GM20000 (cell line): ENCODE data around the gene MED31.
"Not testable (repeated sequence)": the region's sequence is repeated elsewhere in the genome, so short reads cannot be mapped to it uniquely, and the experiment has no call there.

Experiments
- DNase-seq: peaks from one replicate; pipeline ENCODE4 v3.0.0; 2012; ENCODE audit warnings: low spot score
- CTCF ChIP-seq: IDR thresholded peaks from 2 replicates; pipeline ENCODE4 v1.5.1; 2012; ENCODE audit warnings: mild to moderate bottlenecking, control low read depth; ENCODE audit errors: extremely low read depth, missing control alignments

MED31 gene

GRCh38 chr17:6603744-6604325 is 47.6 kb downstream of the MED31 start:
- DNase-seq: no peak

GRCh38 chr17:6602141-6602540 is 49.3 kb downstream of the MED31 start:
- TF ChIP-seq CTCF: no peak
- no peak for DNase-seq

More at GRCh38 chr17:6603744-6604325, 47.6 kb downstream of the MED31 start:
- no peak for TF ChIP-seq CTCF

- DNase-seq: no peak
- TF ChIP-seq CTCF: no peak
These were observed 52.0 kb downstream of the MED31 start for GRCh38 chr17:6599364-6599763.

GRCh38 chr17:6597727-6598126 is 53.7 kb downstream of the MED31 start:
- DNase-seq: no peak
- no peak for TF ChIP-seq CTCF

- no peak for DNase-seq
- TF ChIP-seq CTCF: no peak
These were observed 54.5 kb downstream of the MED31 start for GRCh38 chr17:6596941-6597340.

GRCh38 chr17:6596511-6596910 is 54.9 kb downstream of the MED31 start:
- TF ChIP-seq CTCF: no peak
- no peak for DNase-seq

- TF ChIP-seq CTCF: no peak
- no peak for DNase-seq
These were observed 55.3 kb downstream of the MED31 start for GRCh38 chr17:6596081-6596480.

- not testable (repeated sequence) for DNase-seq
These were observed 58.0 kb downstream of the MED31 start for GRCh38 chr17:6593371-6593770.
